CD14-positive monocyte (primary cell): Measurements from ENCODE around the gene SMIM30. TPM values are rescaled to one million over a fixed set of nuclear protein-coding genes. Genes with fewer than 3 reads are reported as not detected.

ENCODE experiments used
- DNase-seq, 3 donors: peaks; one replicate each; pipeline ENCODE4 v3.0.0-alpha.2; 2011 to 2022
- H2AFZ ChIP-seq: 2 replicates; pipeline ENCODE4 v1.6.0; 2012; ENCODE audit warnings: mild to moderate bottlenecking, low read depth, low read length, inconsistent platforms; ENCODE audit not compliant: insufficient read depth, poor library complexity, severe bottlenecking
- H3K27ac ChIP-seq, 2 donors: 1 replicate in 1 of 2; 2 replicates in 1 of 2; pipeline ENCODE4 v1.5.1; 2012 to 2013; ENCODE audit warnings: low read length in 2 of 2, control low read depth in 1 of 2, inconsistent platforms in 1 of 2, low read depth in 1 of 2, mild to moderate bottlenecking in 1 of 2
- H3K27me3 ChIP-seq, 2 donors: one replicate each; pipeline versions ENCODE4 v1.6.0 to v1.6.1; 2011 to 2013; ENCODE audit warnings: low read length in 2 of 2; ENCODE audit not compliant: control insufficient read depth in 2 of 2, insufficient read depth in 2 of 2
- H3K36me3 ChIP-seq, 2 donors: replicated peaks in 1 of 2; 1 replicate in 1 of 2; 2 replicates in 1 of 2; pipeline versions ENCODE4 v1.5.1 to v1.6.1; 2012 to 2013; ENCODE audit warnings: low read length in 2 of 2, control low read depth in 1 of 2, inconsistent platforms in 1 of 2, mild to moderate bottlenecking in 1 of 2; ENCODE audit not compliant: insufficient read depth in 2 of 2, control insufficient read depth in 1 of 2
- H3K4me1 ChIP-seq, 2 donors: 1 replicate in 1 of 2; 2 replicates in 1 of 2; pipeline versions ENCODE4 v1.5.1 to v1.6.1; 2012 to 2013; ENCODE audit warnings: low read length in 2 of 2, control low read depth in 1 of 2, inconsistent platforms in 1 of 2, mild to moderate bottlenecking in 1 of 2, moderate library complexity in 1 of 2; ENCODE audit not compliant: insufficient read depth in 2 of 2, control insufficient read depth in 1 of 2
- H3K4me2 ChIP-seq: replicated peaks from 2 replicates; pipeline ENCODE3; 2012; ENCODE audit warnings: low read length, moderate library complexity, mild to moderate bottlenecking; ENCODE audit not compliant: poor library complexity, severe bottlenecking; ENCODE audit errors: extremely low read depth
- H3K4me3 ChIP-seq, 3 experiments: fragments of 200-600 bp in 1 of 3; sonication (generic) in 1 of 3; replicated peaks in 1 of 3; 1 replicate in 2 of 3; 2 replicates in 1 of 3; pipeline ENCODE4 v1.5.1; 2011 to 2013; ENCODE audit warnings: low read length in 3 of 3, mild to moderate bottlenecking in 3 of 3, control low read depth in 2 of 3, low read depth in 2 of 3, inconsistent platforms in 1 of 3, moderate library complexity in 1 of 3
- H3K79me2 ChIP-seq: 2 replicates; pipeline ENCODE4 v1.6.0; 2012; ENCODE audit warnings: mild to moderate bottlenecking, control low read depth, inconsistent platforms, low read length, moderate library complexity; ENCODE audit not compliant: insufficient read depth
- H3K9ac ChIP-seq: 2 replicates; pipeline ENCODE4 v1.6.0; 2017; ENCODE audit warnings: low read length, mild to moderate bottlenecking; ENCODE audit not compliant: insufficient read depth, poor library complexity, severe bottlenecking
- H3K9me3 ChIP-seq, 2 donors: replicated peaks in 1 of 2; 1 replicate in 1 of 2; 2 replicates in 1 of 2; pipeline versions ENCODE4 v1.5.1 to v1.6.1; 2012 to 2013; ENCODE audit warnings: low read length in 2 of 2, control low read depth in 1 of 2; ENCODE audit not compliant: control insufficient read depth in 1 of 2, insufficient read depth in 1 of 2
- H4K20me1 ChIP-seq: 2 replicates; pipeline ENCODE4 v1.6.0; 2012; ENCODE audit warnings: mild to moderate bottlenecking, low read length, control low read depth, moderate library complexity; ENCODE audit not compliant: insufficient read depth
- H3K27ac Mint-ChIP-seq, 7 donors: one replicate each; pipeline ENCODE4 v1.8.0; 2020; ENCODE audit warnings: mild to moderate bottlenecking in 7 of 7, mixed read lengths in 7 of 7, moderate library complexity in 6 of 7, inconsistent platforms in 2 of 7
- H3K27me3 Mint-ChIP-seq, 3 donors: one replicate each; pipeline ENCODE4 v1.8.0; 2021 to 2022; ENCODE audit warnings: low read depth in 3 of 3, mild to moderate bottlenecking in 3 of 3, mixed read lengths in 3 of 3, moderate library complexity in 3 of 3, inconsistent platforms in 1 of 3
- H3K36me3 Mint-ChIP-seq, 2 donors: one replicate each; pipeline ENCODE4 v1.8.0; 2020; ENCODE audit warnings: mixed read lengths in 2 of 2, inconsistent platforms in 1 of 2, mild to moderate bottlenecking in 1 of 2
- H3K4me1 Mint-ChIP-seq: one replicate; pipeline ENCODE4 v1.8.0; 2020; ENCODE audit warnings: mild to moderate bottlenecking, mixed read lengths
- H3K4me3 Mint-ChIP-seq, 2 donors: one replicate each; pipeline ENCODE4 v1.8.0; 2020; ENCODE audit warnings: mild to moderate bottlenecking in 2 of 2, mixed read lengths in 2 of 2, moderate library complexity in 1 of 2
- H3K9me3 Mint-ChIP-seq, 7 donors: one replicate each; pipeline ENCODE4 v1.8.0; 2020 to 2022; ENCODE audit warnings: mixed read lengths in 7 of 7, mild to moderate bottlenecking in 6 of 7, moderate library complexity in 6 of 7, inconsistent platforms in 2 of 7
- CTCF ChIP-seq: fragments of 200-600 bp; IDR thresholded peaks from one replicate; pipeline ENCODE4 v1.8.0; 2022; ENCODE audit warnings: antibody characterized with exemption, mild to moderate bottlenecking
- WGBS: methylation state at CpG from one replicate; pipeline ENCODE4 v1.1.5; 2013; ENCODE audit warnings: missing lambda C conversion rate; ENCODE audit not compliant: insufficient coverage; 5-methylcytosine and 5-hydroxymethylcytosine counted together
- intact Hi-C, 2 donors: fragments of 100-400 bp; cut with micrococcal nuclease; formaldehyde crosslinking; loops; one replicate each; pipeline versions ENCODE4 v1.15.0 to v1.15.1; 2023
- polyA plus RNA-seq, 3 donors: library from polyadenylated mRNA; depleted of rRNA in 1 of 3; unstranded in 2 of 3; stranded (reverse) in 1 of 3; fragments of 300-500 nt in 2 of 3; fragments of >200 nt in 1 of 3; fragmentation: Illumina TruSeq in 2 of 3; gene quantifications; 1 replicate in 2 of 3; 2 replicates in 1 of 3; pipeline ENCODE4 v1.2.3, GENCODE V29; 2012 to 2021

SMIM30 gene
- polyA plus RNA-seq, 3 donors, result 11.6 to 55.0 (median 43.6) TPM

- Histone ChIP-seq H3K79me2 (no peaks in the 10 kb centered on the region), H3K4me2 (no peak overlapping the region), H4K20me1 (no peaks in the 10 kb centered on the region), H3K9me3 (peaks cover 0 to 4% of the 10 kb centered on the region in 2 donors), H3K9ac (no peak overlapping the region), H2AFZ (no peak overlapping the region), H3K27ac (no peak overlapping the region), H3K27me3 (no peaks in the 10 kb centered on the region), H3K4me1 (no peaks in the 10 kb centered on the region), H3K36me3 (no peaks in the 10 kb centered on the region), H3K4me3 (no peak overlapping the region)
- peaks cover 0 to 4% (median 3%) of the 10 kb centered on the region in 3 donors for H3K27me3 Mint-ChIP-seq
- no peaks in the 10 kb centered on the region for H3K4me1 Mint-ChIP-seq
- H3K4me3 Mint-ChIP-seq, result no peak overlapping the region
- no CpG with 5 or more reads among the region's 5 CpGs for WGBS
- intact Hi-C loops, result no loop called here
- no peaks in the 10 kb centered on the region for H3K36me3 Mint-ChIP-seq
- TF ChIP-seq CTCF, result no peak
- no peak for DNase-seq
- H3K27ac Mint-ChIP-seq, result no peak overlapping the region
- peaks cover 2 to 9% (median 6%) of the 10 kb centered on the region in 7 donors for H3K9me3 Mint-ChIP-seq
Observed at GRCh38 chr7:113100121-113100603, 18.2 kb downstream of the SMIM30 start.

- no peak for TF ChIP-seq CTCF
- Histone ChIP-seq H3K4me3 (no peak overlapping the region), H3K79me2 (no peaks in the 10 kb centered on the region), H2AFZ (no peak overlapping the region), H4K20me1 (no peaks in the 10 kb centered on the region), H3K9me3 (peaks cover 0 to 4% of the 10 kb centered on the region in 2 donors), H3K36me3 (no peaks in the 10 kb centered on the region), H3K4me1 (no peaks in the 10 kb centered on the region), H3K27ac (no peak overlapping the region), H3K27me3 (no peaks in the 10 kb centered on the region), H3K4me2 (no peak overlapping the region), H3K9ac (no peak overlapping the region)
- no peak overlapping the region for H3K4me3 Mint-ChIP-seq
- H3K27me3 Mint-ChIP-seq, result peaks cover 0 to 3% (median 2%) of the 10 kb centered on the region in 3 donors
- intact Hi-C loops, result no loop called here
- no peak for DNase-seq
- H3K27ac Mint-ChIP-seq, result no peak overlapping the region
- no peaks in the 10 kb centered on the region for H3K4me1 Mint-ChIP-seq
- H3K36me3 Mint-ChIP-seq, result no peaks in the 10 kb centered on the region
- WGBS, result no CpG with 5 or more reads among the region's 3 CpGs
- H3K9me3 Mint-ChIP-seq, result peaks cover 2 to 9% (median 6%) of the 10 kb centered on the region in 7 donors
Observed at GRCh38 chr7:113099284-113099919, 19.0 kb downstream of the SMIM30 start.
